GM12873 (cell line): ENCODE data around the gene NRSN2.
A peak's percentile ranks its signal among the peaks of the same experiment; 100 is the strongest.

Experiments
- TF ChIP-seq, protein P1 (sequence below): IDR thresholded peaks from 2 replicates; pipeline ENCODE4 v1.5.1; 2012; ENCODE audit warnings: low read depth, mild to moderate bottlenecking, moderate library complexity, low read length, control low read depth; ENCODE audit not compliant: insufficient read depth; ENCODE audit errors: missing control alignments

NRSN2 gene

DNA sequence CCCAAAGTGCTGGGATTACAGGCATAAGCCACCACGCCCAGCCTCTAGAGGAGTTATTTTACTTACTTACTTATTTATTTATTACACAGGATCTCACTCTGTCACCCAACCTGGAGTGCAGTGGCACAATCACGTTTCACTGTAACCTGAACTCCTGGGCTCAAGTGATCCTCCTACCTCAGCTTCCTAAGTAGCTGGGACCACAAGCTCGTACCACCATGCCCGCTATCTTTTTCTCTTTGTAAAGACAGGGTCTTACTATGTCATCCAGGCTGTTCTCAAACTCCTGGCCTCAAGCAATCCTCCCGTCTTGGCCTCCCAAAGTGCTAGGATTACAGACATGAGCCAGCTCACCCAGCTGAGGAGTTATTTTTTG, 32.0 kb downstream of the NRSN2 start:
- TF ChIP-seq, protein P1, sequence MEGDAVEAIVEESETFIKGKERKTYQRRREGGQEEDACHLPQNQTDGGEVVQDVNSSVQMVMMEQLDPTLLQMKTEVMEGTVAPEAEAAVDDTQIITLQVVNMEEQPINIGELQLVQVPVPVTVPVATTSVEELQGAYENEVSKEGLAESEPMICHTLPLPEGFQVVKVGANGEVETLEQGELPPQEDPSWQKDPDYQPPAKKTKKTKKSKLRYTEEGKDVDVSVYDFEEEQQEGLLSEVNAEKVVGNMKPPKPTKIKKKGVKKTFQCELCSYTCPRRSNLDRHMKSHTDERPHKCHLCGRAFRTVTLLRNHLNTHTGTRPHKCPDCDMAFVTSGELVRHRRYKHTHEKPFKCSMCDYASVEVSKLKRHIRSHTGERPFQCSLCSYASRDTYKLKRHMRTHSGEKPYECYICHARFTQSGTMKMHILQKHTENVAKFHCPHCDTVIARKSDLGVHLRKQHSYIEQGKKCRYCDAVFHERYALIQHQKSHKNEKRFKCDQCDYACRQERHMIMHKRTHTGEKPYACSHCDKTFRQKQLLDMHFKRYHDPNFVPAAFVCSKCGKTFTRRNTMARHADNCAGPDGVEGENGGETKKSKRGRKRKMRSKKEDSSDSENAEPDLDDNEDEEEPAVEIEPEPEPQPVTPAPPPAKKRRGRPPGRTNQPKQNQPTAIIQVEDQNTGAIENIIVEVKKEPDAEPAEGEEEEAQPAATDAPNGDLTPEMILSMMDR = no peak

DNA sequence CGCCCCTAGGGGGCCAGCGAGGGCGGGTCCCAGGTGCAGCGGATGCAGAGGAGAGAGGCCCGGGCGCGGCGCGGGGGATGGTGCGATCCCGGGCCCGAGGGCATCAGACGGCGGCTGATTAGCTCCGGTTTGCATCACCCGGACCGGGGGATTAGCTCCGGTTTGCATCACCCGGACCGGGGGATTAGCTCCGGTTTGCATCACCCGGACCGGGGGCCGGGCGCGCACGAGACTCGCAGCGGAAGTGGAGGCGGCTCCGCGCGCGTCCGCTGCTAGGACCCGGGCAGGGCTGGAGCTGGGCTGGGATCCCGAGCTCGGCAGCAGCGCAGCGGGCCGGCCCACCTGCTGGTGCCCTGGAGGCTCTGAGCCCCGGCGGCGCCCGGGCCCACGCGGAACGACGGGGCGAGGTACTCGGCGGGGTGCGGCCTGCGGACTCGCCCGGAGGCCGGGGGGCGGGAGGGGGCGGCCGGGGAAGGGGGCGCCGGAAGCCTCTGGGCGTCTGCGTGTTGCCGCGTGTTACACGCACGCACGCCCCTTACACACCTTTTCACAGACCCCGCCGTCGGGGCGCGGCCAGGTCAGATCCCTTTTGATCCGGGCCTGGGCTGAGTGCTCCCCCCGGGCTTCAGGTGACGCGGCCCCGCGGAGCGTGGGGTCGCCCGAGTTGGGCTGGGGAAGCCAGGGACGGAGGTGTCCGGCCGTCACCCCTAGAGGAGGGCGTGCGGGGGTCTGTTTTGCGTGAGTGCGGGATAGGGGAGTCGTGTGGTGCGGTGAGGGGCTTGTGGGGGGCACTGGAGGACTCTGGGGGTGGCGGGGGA, 34.1 kb downstream of the NRSN2 start:
- TF ChIP-seq, protein P1 = peak; percentile 24

DNA sequence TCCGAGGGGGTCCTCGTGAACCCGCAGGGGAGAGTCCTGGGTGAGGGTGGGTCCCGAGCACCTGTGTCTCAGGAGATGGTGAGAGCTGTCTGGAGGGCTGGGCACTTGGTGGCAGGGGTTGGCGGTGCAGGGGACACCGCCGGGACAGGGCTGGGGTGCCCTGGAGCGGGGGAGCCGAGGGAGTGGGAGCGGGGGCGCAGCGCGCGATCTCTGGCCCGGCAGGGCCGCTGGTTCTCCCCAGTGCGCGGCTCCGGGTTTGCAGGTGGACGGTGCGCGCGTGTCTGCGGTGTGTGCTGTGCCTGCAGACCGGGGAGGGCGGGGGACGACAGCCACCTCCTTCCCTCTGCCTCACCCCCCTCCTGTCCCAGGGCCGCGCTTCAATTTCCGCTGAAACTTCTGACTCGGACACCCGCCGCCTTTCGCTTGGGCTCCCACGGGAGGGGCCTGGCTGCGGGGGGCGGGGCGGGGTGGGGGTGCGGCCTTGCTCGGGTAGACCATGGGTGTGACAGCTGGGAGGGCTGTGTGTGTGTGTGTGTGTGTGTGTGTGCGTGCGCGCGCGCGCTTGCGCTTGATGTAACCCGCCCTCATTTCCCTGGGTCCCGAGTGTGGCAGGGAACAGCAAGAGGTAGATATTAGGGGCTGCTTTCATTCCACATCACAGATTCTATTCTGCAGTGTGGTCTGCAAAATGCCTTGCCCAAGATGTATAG, 34.8 kb downstream of the NRSN2 start:
- TF ChIP-seq, protein P1 = peak; percentile 9

DNA sequence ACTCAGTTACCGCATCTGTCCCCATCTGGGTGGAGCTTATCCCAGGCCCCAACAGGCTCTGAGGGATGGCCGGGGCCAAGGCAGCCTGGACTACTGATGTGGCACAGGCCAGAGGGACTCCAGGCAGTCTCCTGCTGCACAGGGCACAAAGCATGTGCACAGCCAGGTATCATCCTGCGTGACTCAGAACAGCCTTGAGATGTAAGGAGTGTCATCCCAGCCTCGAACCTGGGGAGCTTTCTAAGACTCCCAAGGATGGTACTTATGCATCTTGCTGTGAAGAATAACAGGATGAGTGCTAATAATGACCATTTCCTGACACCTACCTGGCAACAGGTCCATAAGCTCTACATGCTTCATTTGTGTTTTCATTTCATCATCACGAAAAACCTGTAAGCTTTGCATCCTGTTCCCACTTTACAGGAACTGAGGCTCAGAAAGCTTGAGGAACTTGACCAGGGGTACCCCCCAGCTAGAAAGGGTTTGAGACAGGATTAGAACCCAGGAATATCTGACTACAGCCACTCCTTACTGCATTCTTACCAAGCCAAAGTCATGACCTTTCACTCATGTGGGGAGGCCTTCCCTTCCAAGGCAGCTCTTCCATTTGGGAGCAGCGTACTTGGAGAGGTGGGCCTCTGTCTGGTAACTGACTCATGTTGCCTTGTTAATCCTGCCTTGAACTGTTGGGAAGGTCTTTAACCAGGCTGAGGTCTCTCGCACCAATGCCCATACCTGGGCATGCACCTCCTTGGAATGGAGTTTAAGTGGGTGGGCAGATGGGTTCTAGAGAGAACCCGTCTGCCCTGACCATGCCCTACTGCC, 35.6 kb downstream of the NRSN2 start:
- TF ChIP-seq, protein P1 = no peak

DNA sequence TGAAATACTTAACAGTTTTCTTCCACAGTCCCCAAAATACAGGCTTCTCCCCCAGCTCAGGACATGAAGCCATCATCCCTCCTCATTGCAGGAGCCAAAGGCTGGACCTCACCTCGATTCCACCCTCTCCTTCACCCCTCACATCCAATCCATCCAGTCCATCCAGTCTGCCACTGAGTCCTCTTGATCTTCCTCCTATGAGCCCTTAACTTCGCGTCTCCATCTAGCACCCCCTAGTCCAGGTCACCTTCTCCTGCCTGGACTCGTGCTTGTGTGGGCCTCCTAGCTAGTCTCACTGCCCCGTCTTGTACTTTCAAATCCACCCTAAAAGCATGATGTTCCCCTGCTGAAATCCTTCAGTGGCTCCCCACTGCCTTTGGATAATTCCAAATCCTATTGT, 37.0 kb downstream of the NRSN2 start:
- TF ChIP-seq, protein P1 = no peak

DNA sequence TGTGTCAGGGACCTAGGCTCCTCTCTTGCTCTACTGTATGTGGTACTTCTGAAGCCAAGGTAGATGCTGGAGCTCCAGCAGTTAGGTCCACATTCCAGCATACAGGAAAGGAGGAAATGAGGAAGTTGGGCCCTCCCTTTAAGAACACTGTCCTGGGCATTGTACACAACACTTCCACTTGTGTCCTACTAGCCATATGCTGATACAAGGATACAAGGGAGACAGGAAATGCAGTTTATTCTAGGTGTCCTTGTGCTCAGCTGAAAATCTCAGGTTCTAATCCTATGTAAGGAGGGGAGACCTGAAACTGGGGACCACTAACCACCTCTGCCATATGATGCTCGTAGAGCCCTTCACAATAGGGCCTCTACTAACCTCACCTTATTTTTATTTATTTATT, 37.8 kb downstream of the NRSN2 start:
- TF ChIP-seq, protein P1 = no peak

DNA sequence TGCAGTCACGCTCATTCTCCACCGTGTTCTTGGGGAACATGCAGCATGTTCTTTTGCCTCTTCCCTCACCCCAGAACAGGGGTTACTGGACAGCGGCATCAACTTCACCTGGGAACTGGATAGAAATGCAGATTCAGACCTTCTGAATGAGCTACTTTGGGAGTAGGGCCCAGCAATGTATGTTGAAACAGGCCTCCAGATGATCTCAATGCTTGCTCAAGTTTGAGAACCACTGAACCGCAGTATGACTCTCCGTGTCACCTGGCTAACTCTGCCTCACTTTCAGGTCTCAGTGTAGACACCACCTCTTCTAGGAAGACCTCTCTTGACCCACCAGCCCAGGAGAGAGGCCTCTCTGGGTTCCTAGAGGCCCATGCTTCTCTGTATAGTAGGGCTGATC, 38.5 kb downstream of the NRSN2 start:
- TF ChIP-seq, protein P1 = no peak
